GM23248 (cell line): ENCODE measurements around the gene AFDN.

Source experiments
- EZH2 ChIP-seq: fragments of 200-600 bp; sonication (generic); IDR thresholded peaks from 2 replicates; pipeline ENCODE4 v1.6.1; 2018; ENCODE audit warnings: antibody characterized with exemption, mild to moderate bottlenecking; ENCODE audit not compliant: insufficient read depth, poor library complexity, severe bottlenecking
- EZH2phosphoT487 ChIP-seq: fragments of 200-600 bp; sonication (generic); IDR thresholded peaks from 2 replicates; pipeline ENCODE4 v1.6.1; 2018; ENCODE audit warnings: antibody characterized with exemption, moderate library complexity, mild to moderate bottlenecking, low read depth; ENCODE audit not compliant: insufficient read depth

- TF ChIP-seq EZH2 (no peak), EZH2phosphoT487 (no peak)
Observed at GRCh38 chr6:167781066-167781767, 45.5 kb upstream of the AFDN start.
